Stimulated activated CD4-positive, alpha-beta T cell treated with anti-CD3 and anti-CD28 coated beads, TNF-alpha, amount 100 ng/mL, for 4 hours (primary cell): Measurements from ENCODE around the gene BMP7.
"Not testable (repeated sequence)": the region's sequence is repeated elsewhere in the genome, so short reads cannot be mapped to it uniquely, and the experiment has no call there.

Experiments used
- DNase-seq, 3 experiments: peaks; one replicate each; pipeline ENCODE4 v3.0.0-alpha.2; 2020; ENCODE audit warnings: low read depth in 3 of 3

BMP7 gene

GRCh38 chr20:57265336-57265996 lies 975 bp downstream of the BMP7 start:
- DNase-seq, result no peak

GRCh38 chr20:57264908-57265335 lies 1.5 kb downstream of the BMP7 start:
- DNase-seq, result not testable (repeated sequence)

GRCh38 chr20:57263801-57264792 lies 2.3 kb downstream of the BMP7 start:
- DNase-seq, result peak in 1 of 3 experiments; percentile 3

DNA sequence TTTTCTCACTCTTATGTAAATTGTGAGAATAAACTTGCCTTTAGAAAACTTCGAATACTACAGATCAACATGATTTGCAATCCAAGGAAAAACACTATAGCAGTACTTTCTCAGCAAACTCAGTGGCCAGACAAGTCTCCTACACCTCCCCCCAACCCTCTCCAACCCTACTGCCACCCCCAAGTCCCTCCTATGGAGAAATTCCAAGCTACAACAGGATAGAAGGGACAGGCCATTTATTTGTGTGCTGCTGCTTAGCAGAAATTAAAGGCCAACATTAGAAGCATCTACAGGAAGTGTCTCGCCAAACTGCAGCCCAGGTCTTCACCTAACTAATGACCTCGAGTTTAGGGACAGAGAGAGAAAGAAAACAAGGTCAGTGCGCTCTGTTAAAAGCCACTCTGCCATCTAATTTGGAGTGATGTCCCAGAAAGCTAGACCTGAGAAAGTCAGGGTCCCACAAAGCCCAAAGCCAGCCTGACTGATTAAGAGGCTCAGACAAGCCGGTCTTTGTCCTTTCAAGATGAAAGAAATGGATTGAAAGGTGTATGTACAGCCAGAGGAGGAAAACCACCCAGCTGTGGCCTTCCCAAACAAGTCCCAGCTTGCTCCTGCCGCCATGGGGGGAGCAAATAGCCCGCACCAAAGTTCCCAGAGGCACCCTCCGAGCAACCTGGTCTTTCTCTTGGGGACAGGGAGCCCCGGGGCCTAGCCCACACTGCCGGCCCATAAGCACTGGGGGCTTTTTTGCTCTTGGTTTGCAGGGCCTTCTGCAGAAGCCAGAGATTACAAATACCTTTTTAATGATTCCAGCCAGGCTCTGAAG lies 3.4 kb downstream of the BMP7 start:
- DNase-seq, result no peak

GRCh38 chr20:57262301-57262700 lies 4.1 kb downstream of the BMP7 start:
- DNase-seq, result no peak

- DNase-seq, result no peak
Observed at GRCh38 chr20:57261457-57262251, 4.8 kb downstream of the BMP7 start.

DNA sequence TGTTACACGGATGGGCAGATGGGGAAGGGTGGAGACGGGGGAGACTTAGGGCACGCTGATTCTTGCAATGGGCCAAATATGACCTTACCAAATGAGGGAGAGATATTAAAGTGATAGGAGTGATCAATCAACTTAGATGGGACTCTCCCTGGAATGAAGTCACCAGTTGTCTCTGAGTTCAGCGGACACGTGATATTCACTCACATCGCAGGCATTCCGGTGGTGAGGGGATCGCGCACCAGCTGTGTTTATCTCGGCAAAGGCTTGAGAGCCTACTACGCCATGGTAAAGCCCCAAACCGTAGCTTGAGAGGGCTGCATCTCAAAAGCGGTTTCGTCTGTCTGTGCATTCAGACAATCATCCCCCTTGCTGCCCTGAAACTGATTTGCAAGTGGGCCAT lies 5.5 kb downstream of the BMP7 start:
- DNase-seq, result no peak

- no peak for DNase-seq
Observed at GRCh38 chr20:57259938-57260921, 6.2 kb downstream of the BMP7 start.

DNA sequence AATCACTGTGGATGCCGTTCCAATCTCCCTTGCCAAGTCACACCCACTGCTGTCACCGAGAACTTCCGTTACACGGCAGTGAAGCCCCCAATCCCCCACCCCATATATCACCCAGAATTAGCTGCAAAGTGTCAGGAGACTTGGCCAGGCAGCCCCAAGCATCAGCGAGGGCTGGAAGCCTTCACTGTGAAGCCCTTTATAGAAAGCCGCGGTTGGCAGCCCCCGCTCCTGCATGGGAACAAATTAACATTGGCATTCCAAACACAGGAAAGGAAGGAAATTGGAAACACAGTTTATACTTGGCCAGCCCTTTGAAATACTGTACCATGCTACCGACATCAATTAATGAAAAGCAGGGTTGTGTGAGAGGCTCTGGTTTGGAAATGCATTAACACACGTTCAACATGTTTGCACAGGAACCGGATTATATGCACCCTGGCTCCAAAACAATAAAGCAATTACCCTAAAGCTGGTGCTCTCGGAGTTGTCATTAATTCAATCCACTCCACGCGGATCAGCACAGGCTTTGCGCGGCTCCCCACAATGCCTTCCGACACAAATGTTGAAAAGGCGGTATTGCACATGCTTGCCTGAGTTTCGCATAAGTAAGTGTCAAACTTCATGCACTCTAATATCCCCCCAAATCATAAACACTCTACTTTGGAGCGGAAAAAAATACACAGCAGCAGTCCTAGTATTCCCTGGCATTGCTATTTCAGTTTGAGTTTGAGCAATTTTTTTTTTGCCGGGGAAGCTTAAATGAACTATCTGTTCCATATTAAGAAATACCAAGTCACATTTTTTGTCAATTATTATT lies 7.1 kb downstream of the BMP7 start:
- no peak for DNase-seq

GRCh38 chr20:57257701-57258453 lies 8.6 kb downstream of the BMP7 start:
- no peak for DNase-seq

DNA sequence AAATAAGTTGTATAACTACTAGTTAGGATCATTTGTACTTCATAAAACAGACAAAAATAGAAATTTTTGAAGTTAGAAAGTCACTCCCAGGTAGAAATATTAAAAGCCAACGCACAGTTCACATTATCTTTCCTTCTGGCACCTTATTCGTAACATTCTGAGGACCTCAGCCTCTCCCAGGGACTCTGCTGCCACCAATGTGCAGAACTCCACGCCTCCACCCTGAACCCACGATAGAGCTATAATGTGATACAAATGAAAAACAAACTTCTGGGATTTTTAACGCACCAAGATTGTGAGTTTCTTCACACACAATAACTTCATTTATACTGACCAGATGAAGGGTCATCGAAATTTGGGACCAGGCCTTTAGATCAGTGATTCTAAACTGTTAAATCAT lies 9.5 kb downstream of the BMP7 start:
- DNase-seq, result no peak

GRCh38 chr20:57256205-57256604 lies 10.2 kb downstream of the BMP7 start:
- DNase-seq, result no peak

DNA sequence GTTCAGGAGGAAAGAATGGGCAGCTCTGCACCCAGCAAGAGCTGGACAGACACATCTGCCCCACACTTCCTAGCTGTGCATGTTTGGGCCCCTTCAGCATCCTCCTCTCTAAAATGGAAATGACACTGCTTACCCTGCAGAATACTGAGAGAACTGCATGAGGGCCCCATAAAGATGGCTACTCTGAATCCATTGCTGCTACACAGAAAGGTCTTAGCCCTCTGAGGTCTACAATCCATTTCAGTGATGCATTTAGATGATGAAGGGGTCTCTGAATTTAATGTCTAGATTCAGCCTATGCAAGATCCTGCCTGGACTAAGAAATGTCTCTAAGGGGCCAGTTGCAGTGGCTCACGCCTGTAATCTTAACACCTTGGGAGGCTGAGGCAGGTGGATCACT lies 11.3 kb downstream of the BMP7 start:
- DNase-seq, result no peak

DNA sequence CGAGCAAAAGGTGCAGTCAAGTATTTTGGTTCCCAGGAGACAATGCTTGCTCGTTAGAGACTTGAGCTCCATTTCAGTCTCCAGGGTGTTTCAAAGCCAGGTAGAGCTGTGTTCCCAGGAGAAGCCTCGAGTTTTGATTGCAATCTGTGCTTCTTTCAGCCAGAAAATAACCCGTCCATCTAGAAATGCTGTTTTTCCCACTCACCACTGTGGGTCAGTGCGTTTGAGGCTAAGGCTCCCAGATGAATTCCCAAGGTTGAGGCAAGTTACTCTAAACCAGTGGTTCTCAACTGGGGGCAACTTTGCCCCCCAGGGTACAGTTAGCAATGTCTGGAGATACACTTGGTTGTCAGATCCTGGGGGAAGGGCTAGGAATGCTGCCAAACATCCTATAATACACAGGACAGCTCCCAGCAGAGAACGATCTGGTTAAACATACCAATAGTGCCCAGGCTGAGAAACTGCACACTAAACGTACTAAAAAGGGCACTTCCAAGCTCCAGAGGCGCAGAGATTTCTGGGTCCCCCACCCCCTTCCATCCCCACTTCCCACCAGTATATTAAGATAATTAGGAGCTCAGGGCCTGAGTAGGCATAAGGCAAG lies 13.8 kb downstream of the BMP7 start:
- no peak for DNase-seq

- no peak for DNase-seq
Observed at GRCh38 chr20:57251949-57252348, 14.5 kb downstream of the BMP7 start.

GRCh38 chr20:57251344-57251743 lies 15.1 kb downstream of the BMP7 start:
- no peak for DNase-seq

DNA sequence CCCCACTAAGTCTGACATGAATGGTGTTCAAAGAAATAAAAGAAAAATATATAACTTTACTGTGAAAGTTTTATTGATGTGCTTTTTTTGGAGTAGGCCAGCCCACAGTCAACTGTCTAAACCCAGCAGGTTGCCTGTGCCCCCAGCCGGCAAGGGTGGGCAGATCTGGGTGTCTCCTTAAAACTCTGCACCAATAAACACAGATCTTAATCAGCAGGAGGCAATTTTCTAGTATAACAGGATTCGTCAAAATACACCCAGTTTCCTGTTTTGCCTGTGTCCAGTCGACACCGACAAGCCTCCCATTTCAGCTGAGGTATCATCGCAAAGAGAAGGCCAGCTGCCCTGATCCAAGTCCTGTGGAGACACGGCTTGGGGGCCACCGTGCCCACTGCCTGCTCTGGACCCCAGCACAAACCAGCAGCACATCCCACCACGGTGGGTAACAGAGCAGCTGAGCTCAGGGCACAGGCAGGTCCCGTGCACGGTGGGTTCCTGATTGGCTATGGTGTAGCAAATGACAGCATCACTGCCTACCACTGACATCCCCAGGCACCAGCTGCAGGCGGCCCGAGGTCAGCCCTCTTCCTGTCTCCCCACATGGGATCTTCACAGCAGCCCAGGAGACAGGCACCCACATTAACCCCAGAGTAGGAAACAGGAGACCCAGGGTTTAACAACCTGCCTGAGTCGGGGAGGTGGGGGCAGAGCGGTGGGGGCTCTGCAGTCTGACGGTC lies 15.7 kb downstream of the BMP7 start:
- DNase-seq, result no peak
